C4-2B (cell line): ENCODE measurements around the gene MAP3K20.

Experiments
- H3K27ac ChIP-seq: fragments of 450-650 bp; 2 replicates; pipeline ENCODE4 v1.5.1; 2017
- ZFX ChIP-seq: fragments of 450-650 bp; IDR thresholded peaks from 2 replicates; pipeline ENCODE4 v1.6.1; 2017
- TF ChIP-seq, protein P1 (sequence below): fragments of 450-650 bp; conservative IDR thresholded peaks from 2 replicates; pipeline ENCODE4 v1.5.1; 2017; ENCODE audit warnings: mild to moderate bottlenecking

MAP3K20 gene

DNA sequence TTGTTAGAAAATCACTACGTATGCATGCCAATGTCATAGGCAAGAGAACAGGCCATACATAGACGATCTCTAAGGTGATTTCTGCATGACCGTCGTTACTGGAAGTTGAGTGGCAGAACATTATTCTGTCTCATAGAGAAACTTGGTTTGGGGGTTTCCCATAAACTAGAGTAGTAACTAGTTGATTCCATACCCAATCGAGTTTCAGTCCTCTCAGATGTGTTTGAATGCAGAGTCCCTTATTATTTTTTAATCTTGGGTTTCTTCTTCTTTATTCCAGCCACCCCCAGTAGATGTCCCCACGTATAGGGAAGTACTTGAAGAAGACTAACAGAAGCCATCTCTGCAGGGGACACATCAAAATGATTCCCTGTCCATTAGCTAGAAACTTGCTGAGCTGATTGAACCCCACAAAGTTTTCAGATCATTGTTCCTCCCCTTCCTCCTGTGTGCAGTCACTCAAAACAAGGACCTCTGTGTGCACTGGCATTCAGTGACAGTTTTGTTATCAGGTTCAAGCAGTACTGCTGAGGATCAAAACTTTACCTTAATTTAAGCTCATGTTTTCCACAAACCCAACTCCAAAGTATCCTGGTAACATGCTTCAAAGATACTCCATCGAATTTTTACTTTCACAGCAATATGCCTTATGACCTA, 210.6 kb downstream of the MAP3K20 start:
- TF ChIP-seq, protein P1, sequence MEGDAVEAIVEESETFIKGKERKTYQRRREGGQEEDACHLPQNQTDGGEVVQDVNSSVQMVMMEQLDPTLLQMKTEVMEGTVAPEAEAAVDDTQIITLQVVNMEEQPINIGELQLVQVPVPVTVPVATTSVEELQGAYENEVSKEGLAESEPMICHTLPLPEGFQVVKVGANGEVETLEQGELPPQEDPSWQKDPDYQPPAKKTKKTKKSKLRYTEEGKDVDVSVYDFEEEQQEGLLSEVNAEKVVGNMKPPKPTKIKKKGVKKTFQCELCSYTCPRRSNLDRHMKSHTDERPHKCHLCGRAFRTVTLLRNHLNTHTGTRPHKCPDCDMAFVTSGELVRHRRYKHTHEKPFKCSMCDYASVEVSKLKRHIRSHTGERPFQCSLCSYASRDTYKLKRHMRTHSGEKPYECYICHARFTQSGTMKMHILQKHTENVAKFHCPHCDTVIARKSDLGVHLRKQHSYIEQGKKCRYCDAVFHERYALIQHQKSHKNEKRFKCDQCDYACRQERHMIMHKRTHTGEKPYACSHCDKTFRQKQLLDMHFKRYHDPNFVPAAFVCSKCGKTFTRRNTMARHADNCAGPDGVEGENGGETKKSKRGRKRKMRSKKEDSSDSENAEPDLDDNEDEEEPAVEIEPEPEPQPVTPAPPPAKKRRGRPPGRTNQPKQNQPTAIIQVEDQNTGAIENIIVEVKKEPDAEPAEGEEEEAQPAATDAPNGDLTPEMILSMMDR, result peak; percentile 13
- no peak for TF ChIP-seq ZFX
- H3K27ac ChIP-seq, result no peak overlapping the region

DNA sequence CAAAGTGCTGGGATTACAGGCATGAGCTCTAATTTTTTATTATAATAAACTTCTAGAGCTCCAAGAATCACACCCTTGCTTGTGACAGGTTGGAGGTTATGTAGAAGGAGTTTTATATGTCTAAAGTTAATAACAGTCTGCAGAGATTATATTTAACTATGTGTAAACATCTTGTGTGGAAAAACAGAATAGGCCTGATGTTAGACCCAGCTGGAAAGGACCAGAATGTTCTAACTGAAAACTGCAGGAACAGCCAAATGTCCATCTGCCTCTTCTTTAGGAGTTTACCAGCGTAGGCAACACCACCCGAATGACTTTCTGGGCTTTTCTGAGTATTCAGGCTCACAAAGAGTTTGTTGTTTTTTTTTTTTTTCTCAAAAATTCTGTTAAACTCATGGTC, 211.9 kb downstream of the MAP3K20 start:
- H3K27ac ChIP-seq, result no peak overlapping the region
- TF ChIP-seq, protein P1, result no peak
- TF ChIP-seq ZFX, result no peak

DNA sequence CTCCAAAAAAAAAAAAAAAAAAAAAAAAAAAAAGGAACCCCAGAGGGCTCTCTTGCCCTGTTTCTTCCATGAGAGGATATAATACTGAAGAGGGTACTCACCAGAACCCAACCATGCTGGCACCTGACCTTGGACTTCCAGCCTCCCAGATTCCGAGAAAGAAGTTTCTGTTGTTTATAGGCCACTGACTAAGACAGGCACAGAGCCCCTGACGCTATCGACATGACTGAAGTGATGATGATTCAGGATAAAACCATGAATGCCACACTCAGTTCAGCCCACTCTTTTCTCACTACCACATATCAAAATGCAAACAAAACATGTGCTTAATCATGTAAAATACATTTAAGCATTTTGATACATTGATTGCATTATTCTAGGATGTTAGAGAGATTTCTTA, 212.9 kb downstream of the MAP3K20 start:
- TF ChIP-seq, protein P1, result no peak
- TF ChIP-seq ZFX, result no peak
- H3K27ac ChIP-seq, result no peak overlapping the region

DNA sequence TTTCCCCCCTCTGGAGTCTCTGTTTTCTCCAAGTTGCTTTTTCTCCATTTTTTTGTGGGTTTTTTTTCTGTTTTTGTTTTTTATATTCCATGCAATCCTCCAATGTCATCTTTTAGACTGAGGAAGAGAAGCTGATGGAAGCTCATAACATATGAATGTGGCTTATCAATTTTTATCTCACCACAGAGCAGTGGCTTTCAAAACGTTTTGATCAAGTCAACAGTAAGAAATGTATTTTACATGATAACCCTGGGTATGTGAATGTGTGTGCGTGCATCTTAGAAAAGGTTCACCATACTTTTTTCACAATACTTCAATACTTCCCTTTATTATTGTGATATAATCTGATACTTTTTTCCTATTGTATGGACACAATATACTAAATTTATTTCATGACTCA, 214.4 kb downstream of the MAP3K20 start:
- TF ChIP-seq, protein P1, result no peak
- TF ChIP-seq ZFX, result no peak
- no peak overlapping the region for H3K27ac ChIP-seq

DNA sequence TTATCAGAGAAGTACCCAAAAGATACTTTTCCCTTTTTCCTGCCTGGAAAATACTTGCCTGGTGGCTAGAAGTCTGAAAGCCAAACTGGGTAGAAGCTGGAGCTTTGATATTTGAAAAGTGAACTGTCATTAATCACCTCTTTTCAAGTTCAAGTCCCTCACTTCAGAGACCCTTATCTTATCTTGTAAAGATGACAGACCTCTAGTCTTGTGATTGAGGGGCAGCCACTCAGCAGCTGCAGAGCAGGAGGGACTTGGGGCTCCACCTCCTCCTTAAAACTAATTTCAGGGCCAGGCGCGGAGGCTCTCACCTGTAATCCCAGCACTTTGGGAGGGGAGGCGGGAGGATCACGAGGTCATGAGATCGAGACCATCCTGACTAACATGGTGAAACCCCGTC, 214.9 kb downstream of the MAP3K20 start:
- no peak for TF ChIP-seq ZFX
- TF ChIP-seq, protein P1, result no peak
- H3K27ac ChIP-seq, result no peak overlapping the region

DNA sequence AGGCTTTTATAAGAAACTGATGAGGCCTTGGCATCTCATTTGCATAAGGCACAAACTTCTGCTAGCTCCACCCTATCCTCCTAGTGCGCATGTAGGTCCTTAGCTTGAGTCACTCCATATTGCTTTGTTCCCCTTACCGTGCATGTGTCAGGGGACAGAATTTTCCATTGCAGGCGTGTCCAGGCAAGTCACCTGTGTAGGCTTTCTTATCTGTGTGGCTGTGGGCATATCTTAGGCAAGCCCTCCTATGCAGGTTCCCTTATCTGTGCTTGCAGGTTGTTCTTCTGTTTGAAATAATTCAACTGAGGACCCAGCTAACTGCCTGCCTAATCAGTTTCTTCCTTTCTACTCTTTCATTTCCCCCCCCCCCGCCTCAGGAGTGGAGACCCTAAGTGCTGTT, 215.8 kb downstream of the MAP3K20 start:
- no peak overlapping the region for H3K27ac ChIP-seq
- TF ChIP-seq, protein P1, result no peak
- no peak for TF ChIP-seq ZFX

DNA sequence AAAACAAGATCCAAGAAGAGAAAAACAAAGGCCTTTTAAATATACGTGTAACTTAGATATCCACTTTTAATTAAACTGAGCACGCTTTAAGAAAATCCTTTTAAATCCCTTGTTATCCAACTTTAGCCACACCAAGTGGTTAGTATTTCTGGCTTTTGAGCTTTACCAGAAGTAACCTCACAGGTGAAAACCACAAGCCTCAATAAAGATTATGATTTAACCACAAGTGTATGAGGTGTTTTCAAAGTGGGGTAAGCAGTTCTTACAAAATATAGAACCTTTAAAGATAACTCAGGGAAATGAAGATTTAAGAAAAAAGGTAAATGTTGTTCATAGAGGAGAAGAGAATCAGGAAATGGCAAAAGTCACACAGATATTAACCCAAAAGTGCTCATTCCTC, 220.6 kb downstream of the MAP3K20 start:
- no peak overlapping the region for H3K27ac ChIP-seq
- TF ChIP-seq ZFX, result no peak
- TF ChIP-seq, protein P1, result no peak
